GM18499 (cell line): ENCODE measurements around the gene TMEM132A.

ENCODE experiments used
- ATAC-seq: cut with Tn5 transposase; IDR thresholded peaks from one replicate; pipeline ENCODE4 v1.9.1; 2021; ENCODE audit warnings: moderate number of reproducible peaks; ENCODE audit not compliant: insufficient read depth, unreplicated experiment

TMEM132A gene

GRCh38 chr11:60935676-60936442 is 11.6 kb downstream of the TMEM132A start:
- ATAC-seq: no peak

GRCh38 chr11:60936467-60937143 is 12.3 kb downstream of the TMEM132A start:
- ATAC-seq: no peak

- no peak for ATAC-seq
These were observed 12.9 kb downstream of the TMEM132A start for GRCh38 chr11:60937144-60937527.

- ATAC-seq: no peak
These were observed 13.6 kb downstream of the TMEM132A start for GRCh38 chr11:60937811-60938210.

- no peak for ATAC-seq
These were observed 14.2 kb downstream of the TMEM132A start for GRCh38 chr11:60938500-60938899.

- no peak for ATAC-seq
These were observed 15.0 kb downstream of the TMEM132A start for GRCh38 chr11:60939301-60939700.

GRCh38 chr11:60939855-60940254 is 15.6 kb downstream of the TMEM132A start:
- no peak for ATAC-seq

- no peak for ATAC-seq
These were observed 17.3 kb downstream of the TMEM132A start for GRCh38 chr11:60941371-60942119.

- no peak for ATAC-seq
These were observed 18.0 kb downstream of the TMEM132A start for GRCh38 chr11:60942219-60942618.

GRCh38 chr11:60942970-60943565 is 18.8 kb downstream of the TMEM132A start:
- no peak for ATAC-seq

GRCh38 chr11:60944490-60945294 is 20.4 kb downstream of the TMEM132A start:
- ATAC-seq: no peak

GRCh38 chr11:60945295-60945667 is 21.0 kb downstream of the TMEM132A start:
- ATAC-seq: no peak

- no peak for ATAC-seq
These were observed 22.5 kb downstream of the TMEM132A start for GRCh38 chr11:60946601-60947264.

GRCh38 chr11:60947700-60948099 is 23.4 kb downstream of the TMEM132A start:
- ATAC-seq: no peak

- ATAC-seq: no peak
These were observed 24.0 kb downstream of the TMEM132A start for GRCh38 chr11:60948250-60948649.

- no peak for ATAC-seq
These were observed 25.8 kb downstream of the TMEM132A start for GRCh38 chr11:60950024-60950423.

- no peak for ATAC-seq
These were observed 26.8 kb downstream of the TMEM132A start for GRCh38 chr11:60950933-60951605.

GRCh38 chr11:60951606-60951903 is 27.3 kb downstream of the TMEM132A start:
- no peak for ATAC-seq
